GM23248 (cell line): ENCODE data around the gene MSH5. TPM values are rescaled to one million over a fixed set of nuclear protein-coding genes. Genes with fewer than 3 reads are reported as not detected.

Experiments
- DNase-seq: peaks from one replicate; pipeline ENCODE4 v3.0.0-alpha.2; 2015
- H2AFZ ChIP-seq: fragments of 200-600 bp; sonication (generic); 2 replicates; pipeline ENCODE4 v1.6.1; 2016; ENCODE audit warnings: antibody characterized with exemption
- H3F3A ChIP-seq: fragments of 200-600 bp; sonication (generic); 2 replicates; pipeline ENCODE4 v1.6.1; 2016; ENCODE audit warnings: mild to moderate bottlenecking, antibody characterized with exemption, mixed run types; ENCODE audit not compliant: insufficient read depth
- H3K27ac ChIP-seq: fragments of 200-600 bp; sonication (generic); 2 replicates; pipeline ENCODE4 v1.5.1; 2016; ENCODE audit warnings: mild to moderate bottlenecking
- H3K27me3 ChIP-seq: fragments of 200-600 bp; sonication (generic); replicated peaks from 2 replicates; pipeline ENCODE4 v1.6.1; 2016; ENCODE audit warnings: mild to moderate bottlenecking; ENCODE audit not compliant: insufficient read depth
- H3K36me3 ChIP-seq: fragments of 200-600 bp; sonication (generic); 2 replicates; pipeline ENCODE4 v1.6.1; 2016; ENCODE audit warnings: low read depth, mild to moderate bottlenecking
- H3K4me1 ChIP-seq: fragments of 200-600 bp; sonication (generic); 2 replicates; pipeline ENCODE4 v1.6.1; 2016; ENCODE audit warnings: mild to moderate bottlenecking; ENCODE audit not compliant: insufficient read depth
- H3K4me2 ChIP-seq: fragments of 200-600 bp; sonication (generic); one replicate; pipeline ENCODE4 v1.6.1; 2016; ENCODE audit warnings: mild to moderate bottlenecking; ENCODE audit not compliant: unreplicated experiment
- H3K4me3 ChIP-seq: fragments of 200-600 bp; sonication (generic); 2 replicates; pipeline ENCODE4 v1.5.1; 2016; ENCODE audit warnings: mild to moderate bottlenecking
- H3K79me2 ChIP-seq: fragments of 200-600 bp; sonication (generic); 2 replicates; pipeline ENCODE4 v1.6.1; 2016; ENCODE audit warnings: mild to moderate bottlenecking; ENCODE audit not compliant: insufficient read depth
- H3K9ac ChIP-seq: fragments of 200-600 bp; sonication (generic); 2 replicates; pipeline ENCODE4 v1.6.1; 2016; ENCODE audit warnings: mild to moderate bottlenecking
- H3K9me2 ChIP-seq: fragments of 200-600 bp; sonication (generic); 2 replicates; pipeline ENCODE4 v1.6.1; 2016; ENCODE audit warnings: mixed run types, mild to moderate bottlenecking, moderate library complexity; ENCODE audit not compliant: insufficient read depth
- H3K9me3 ChIP-seq: fragments of 200-600 bp; sonication (generic); one replicate; pipeline ENCODE4 v1.6.1; 2017; ENCODE audit warnings: low read depth
- H4K20me1 ChIP-seq: fragments of 200-600 bp; sonication (generic); 2 replicates; pipeline ENCODE4 v1.6.0; 2016; ENCODE audit not compliant: insufficient read depth
- EZH2 ChIP-seq: fragments of 200-600 bp; sonication (generic); IDR thresholded peaks from 2 replicates; pipeline ENCODE4 v1.6.1; 2018; ENCODE audit warnings: antibody characterized with exemption, mild to moderate bottlenecking; ENCODE audit not compliant: insufficient read depth, poor library complexity, severe bottlenecking
- EZH2phosphoT487 ChIP-seq: fragments of 200-600 bp; sonication (generic); IDR thresholded peaks from 2 replicates; pipeline ENCODE4 v1.6.1; 2018; ENCODE audit warnings: antibody characterized with exemption, moderate library complexity, mild to moderate bottlenecking, low read depth; ENCODE audit not compliant: insufficient read depth
- WGBS, 2 experiments: methylation state at CpG; one replicate each; pipeline ENCODE4 v1.1.6; 2015 to 2017; ENCODE audit warnings: low lambda C conversion rate in 2 of 2, low coverage in 1 of 2; ENCODE audit errors: missing lambda C conversion rate in 2 of 2; 5-methylcytosine and 5-hydroxymethylcytosine counted together
- in situ Hi-C: fragments of 300-500 bp; cut with MboI; formaldehyde crosslinking; loops from 2 replicates; pipeline ENCODE4 v1.15.0; 2020
- polyA plus RNA-seq: library from polyadenylated mRNA; unstranded; fragments of >200 nt; fragmentation: Nextera tagmentation; extraction: Ambion mirVana; gene quantifications from 2 replicates; pipeline ENCODE4 v1.2.1, GENCODE V29; 2016
- total RNA-seq: library from RNA; depleted of rRNA; stranded (reverse); fragments of >200 nt; shearing (Covaris generic); gene quantifications from 2 replicates; pipeline ENCODE4 v1.2.3, GENCODE V29; 2014

The MSH5 gene
- total and polyA plus RNA-seq, 2 experiments from 2014 or later: 2.9 to 4.3 TPM

GRCh38 chr6:31758281-31758680 is 18.5 kb downstream of the MSH5 start:
- Histone ChIP-seq H3K9me3 (no peaks in the 10 kb centered on the region), H3K9ac (no peak overlapping the region), H3K27me3 (no peaks in the 10 kb centered on the region), H2AFZ (no peak overlapping the region), H3K79me2 (no peaks in the 10 kb centered on the region), H3K4me3 (no peak overlapping the region), H3K4me2 (no peak overlapping the region), H4K20me1 (no peaks in the 10 kb centered on the region), H3K36me3 (no peaks in the 10 kb centered on the region), H3K27ac (no peak overlapping the region), H3F3A (peaks cover 4% of the 10 kb centered on the region; the same call in 1 of the 2 replicates), H3K9me2 (no peaks in the 10 kb centered on the region), H3K4me1 (peaks cover 2% of the 10 kb centered on the region)
- TF ChIP-seq EZH2phosphoT487: no peak
- no peak for TF ChIP-seq EZH2
- no peak for DNase-seq
- WGBS, 2 experiments: 93 to 100% methylated on average over 2 of the region's 2 CpGs
- in situ Hi-C loops: no loop called here

GRCh38 chr6:31760790-31761189 is 21.0 kb downstream of the MSH5 start:
- no peaks in the 10 kb centered on the region for H3K79me2 ChIP-seq
- no peaks in the 10 kb centered on the region for H3F3A ChIP-seq
- no peak for DNase-seq
- no peak overlapping the region for H3K4me3 ChIP-seq
- no peak overlapping the region for H3K4me2 ChIP-seq
- WGBS, 2 experiments: 80 to 87% methylated on average over 5 of the region's 5 CpGs
- H3K9me2 ChIP-seq: no peaks in the 10 kb centered on the region
- H2AFZ ChIP-seq: no peak overlapping the region
- H3K9ac ChIP-seq: no peak overlapping the region
- no peaks in the 10 kb centered on the region for H3K9me3 ChIP-seq
- no peaks in the 10 kb centered on the region for H3K27me3 ChIP-seq
- in situ Hi-C loops: no loop called here
- H3K4me1 ChIP-seq: peaks cover 9% of the 10 kb centered on the region
- no peak overlapping the region for H3K27ac ChIP-seq
- TF ChIP-seq EZH2phosphoT487 (no peak), EZH2 (no peak)
- H3K36me3 ChIP-seq: no peaks in the 10 kb centered on the region
- no peaks in the 10 kb centered on the region for H4K20me1 ChIP-seq

DNA sequence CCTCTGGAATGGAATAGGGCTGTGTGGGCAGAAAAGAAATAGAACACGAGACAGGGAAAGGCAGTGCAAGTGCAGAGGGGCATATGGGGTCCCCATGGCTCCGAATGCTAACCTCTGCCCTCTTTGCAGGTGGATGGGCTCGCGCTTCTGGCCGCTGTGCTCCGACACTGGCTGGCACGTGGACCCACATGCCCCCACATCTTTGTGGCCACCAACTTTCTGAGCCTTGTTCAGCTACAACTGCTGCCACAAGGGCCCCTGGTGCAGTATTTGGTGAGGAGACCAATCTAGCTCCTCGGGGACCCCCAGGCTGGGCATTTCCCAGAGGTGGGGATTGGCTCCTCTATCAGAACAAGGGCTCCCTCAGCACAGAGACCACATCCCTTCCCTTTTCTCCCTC is 21.5 kb downstream of the MSH5 start:
- no peaks in the 10 kb centered on the region for H3K27me3 ChIP-seq
- no peak overlapping the region for H3K4me3 ChIP-seq
- no peaks in the 10 kb centered on the region for H4K20me1 ChIP-seq
- no peaks in the 10 kb centered on the region for H3K79me2 ChIP-seq
- WGBS, 2 experiments: 97 to 100% methylated on average over 8 of the region's 8 CpGs
- H3K36me3 ChIP-seq: no peaks in the 10 kb centered on the region
- no peak for DNase-seq
- H3K9me3 ChIP-seq: no peaks in the 10 kb centered on the region
- H3K9me2 ChIP-seq: no peaks in the 10 kb centered on the region
- H3K27ac ChIP-seq: no peak overlapping the region
- no peaks in the 10 kb centered on the region for H3F3A ChIP-seq
- no peak overlapping the region for H3K4me2 ChIP-seq
- no peak overlapping the region for H3K9ac ChIP-seq
- no peak overlapping the region for H2AFZ ChIP-seq
- H3K4me1 ChIP-seq: peaks cover 9% of the 10 kb centered on the region
- in situ Hi-C loops: no loop called here
- TF ChIP-seq EZH2 (no peak), EZH2phosphoT487 (no peak)

- H3K27ac ChIP-seq: no peak within 1 kb of the TSS
- no peaks in the 10 kb centered on the region for H3K27me3 ChIP-seq
These were observed 22.6 kb downstream of the MSH5 start, which contains the start of gene SAPCD1 for GRCh38 chr6:31762356-31762755. Gene SAPCD1, plus strand, starts transcription at chr6:31762656. Its CDS starts 399 bp downstream, at chr6:31763055.

More at GRCh38 chr6:31762356-31762755, 22.6 kb downstream of the MSH5 start, which contains the start of gene SAPCD1:
- H2AFZ ChIP-seq: no peak within 1 kb of the TSS
- no peak for DNase-seq
- H3K9ac ChIP-seq: 0 out of 2 replicates have a peak within 1 kb of the TSS, but pooled peaks have one; percentile 15
- H3K36me3 ChIP-seq: no peaks in the 10 kb centered on the region
- peaks cover 9% of the 10 kb centered on the region for H3K4me1 ChIP-seq
- H3K79me2 ChIP-seq: no peaks in the 10 kb centered on the region
- no peaks in the 10 kb centered on the region for H3F3A ChIP-seq
- H4K20me1 ChIP-seq: no peaks in the 10 kb centered on the region
- in situ Hi-C loops: no loop called here
- no peak within 1 kb of the TSS for H3K4me2 ChIP-seq
- no peaks in the 10 kb centered on the region for H3K9me3 ChIP-seq
- H3K9me2 ChIP-seq: no peaks in the 10 kb centered on the region
- 78 to 83% methylated on average over 4 of the region's 4 CpGs for WGBS, 2 experiments
- H3K4me3 ChIP-seq: no peak within 1 kb of the TSS
- TF ChIP-seq EZH2: no peak
- TF ChIP-seq EZH2phosphoT487: no peak
